ENCODE measurements around the gene ABI3BP.

ABI3BP gene

GRCh38 chr3:100865442-100865841 is 127.8 kb downstream of the ABI3BP start:
- H3K4me3 Mint-ChIP-seq: no peak overlapping the region
- H3K9me3 Mint-ChIP-seq: no peaks in the 10 kb centered on the region
- no peak overlapping the region for H3K27ac Mint-ChIP-seq
- no peaks in the 10 kb centered on the region for H3K4me1 Mint-ChIP-seq
- peaks cover 14% of the 10 kb centered on the region for H3K27me3 Mint-ChIP-seq
- H3K36me3 Mint-ChIP-seq: no peaks in the 10 kb centered on the region
- ATAC-seq: no peak

- ATAC-seq: no peak
- H3K4me1 Mint-ChIP-seq: no peaks in the 10 kb centered on the region
- peaks cover 10% of the 10 kb centered on the region for H3K27me3 Mint-ChIP-seq
- H3K27ac Mint-ChIP-seq: no peak overlapping the region
- H3K36me3 Mint-ChIP-seq: no peaks in the 10 kb centered on the region
- H3K9me3 Mint-ChIP-seq: no peaks in the 10 kb centered on the region
- H3K4me3 Mint-ChIP-seq: no peak overlapping the region
These were observed 128.6 kb downstream of the ABI3BP start for GRCh38 chr3:100864471-100865250.

GRCh38 chr3:100857863-100858262 is 135.4 kb downstream of the ABI3BP start:
- no peak for ATAC-seq
- H3K27me3 Mint-ChIP-seq: no peaks in the 10 kb centered on the region
- H3K4me1 Mint-ChIP-seq: no peaks in the 10 kb centered on the region
- H3K27ac Mint-ChIP-seq: no peak overlapping the region
- no peaks in the 10 kb centered on the region for H3K9me3 Mint-ChIP-seq
- no peaks in the 10 kb centered on the region for H3K36me3 Mint-ChIP-seq
- H3K4me3 Mint-ChIP-seq: no peak overlapping the region

- Mint-ChIP-seq H3K9me3 (no peaks in the 10 kb centered on the region), H3K36me3 (no peaks in the 10 kb centered on the region), H3K27me3 (no peaks in the 10 kb centered on the region), H3K4me1 (no peaks in the 10 kb centered on the region), H3K27ac (no peak overlapping the region), H3K4me3 (no peak overlapping the region)
- ATAC-seq: no peak
These were observed 136.4 kb downstream of the ABI3BP start for GRCh38 chr3:100856821-100857220.

GRCh38 chr3:100852840-100853239 is 140.4 kb downstream of the ABI3BP start:
- Mint-ChIP-seq H3K4me3 (no peak overlapping the region), H3K4me1 (no peaks in the 10 kb centered on the region), H3K27me3 (no peaks in the 10 kb centered on the region), H3K27ac (no peak overlapping the region), H3K9me3 (no peaks in the 10 kb centered on the region), H3K36me3 (no peaks in the 10 kb centered on the region)
- no peak for ATAC-seq

GRCh38 chr3:100850701-100851100 is 142.5 kb downstream of the ABI3BP start:
- Mint-ChIP-seq H3K4me3 (no peak overlapping the region), H3K36me3 (no peaks in the 10 kb centered on the region), H3K9me3 (no peaks in the 10 kb centered on the region), H3K27me3 (no peaks in the 10 kb centered on the region), H3K27ac (no peak overlapping the region), H3K4me1 (no peaks in the 10 kb centered on the region)
- ATAC-seq: no peak

GRCh38 chr3:100850156-100850555 is 143.1 kb downstream of the ABI3BP start:
- Mint-ChIP-seq H3K27me3 (no peaks in the 10 kb centered on the region), H3K4me3 (no peak overlapping the region), H3K36me3 (no peaks in the 10 kb centered on the region), H3K4me1 (no peaks in the 10 kb centered on the region), H3K9me3 (no peaks in the 10 kb centered on the region), H3K27ac (no peak overlapping the region)
- ATAC-seq: no peak

- no peak for ATAC-seq
- Mint-ChIP-seq H3K27ac (no peak overlapping the region), H3K27me3 (peaks cover 27% of the 10 kb centered on the region), H3K9me3 (no peaks in the 10 kb centered on the region), H3K4me3 (no peak overlapping the region), H3K4me1 (no peaks in the 10 kb centered on the region), H3K36me3 (no peaks in the 10 kb centered on the region)
These were observed 148.9 kb downstream of the ABI3BP start for GRCh38 chr3:100844063-100844936.

GRCh38 chr3:100838157-100838556 is 155.1 kb downstream of the ABI3BP start:
- no peak overlapping the region for H3K4me3 Mint-ChIP-seq
- H3K27ac Mint-ChIP-seq: no peak overlapping the region
- peaks cover 45% of the 10 kb centered on the region for H3K27me3 Mint-ChIP-seq
- H3K36me3 Mint-ChIP-seq: no peaks in the 10 kb centered on the region
- H3K4me1 Mint-ChIP-seq: no peaks in the 10 kb centered on the region
- H3K9me3 Mint-ChIP-seq: no peaks in the 10 kb centered on the region
- no peak for ATAC-seq

- no peak for ATAC-seq
- no peak overlapping the region for H3K27ac Mint-ChIP-seq
- no peaks in the 10 kb centered on the region for H3K9me3 Mint-ChIP-seq
- H3K4me1 Mint-ChIP-seq: no peaks in the 10 kb centered on the region
- H3K36me3 Mint-ChIP-seq: no peaks in the 10 kb centered on the region
- H3K4me3 Mint-ChIP-seq: no peak overlapping the region
- peaks cover 39% of the 10 kb centered on the region for H3K27me3 Mint-ChIP-seq
These were observed 156.6 kb downstream of the ABI3BP start for GRCh38 chr3:100836661-100837060.

- Mint-ChIP-seq H3K4me1 (no peaks in the 10 kb centered on the region), H3K9me3 (no peaks in the 10 kb centered on the region), H3K27ac (no peak overlapping the region), H3K27me3 (peaks cover 23% of the 10 kb centered on the region), H3K36me3 (no peaks in the 10 kb centered on the region), H3K4me3 (no peak overlapping the region)
- ATAC-seq: no peak
These were observed 158.9 kb downstream of the ABI3BP start for GRCh38 chr3:100834332-100834731.

- Mint-ChIP-seq H3K27me3 (peaks cover 14% of the 10 kb centered on the region), H3K36me3 (no peaks in the 10 kb centered on the region), H3K4me3 (no peak overlapping the region), H3K4me1 (no peaks in the 10 kb centered on the region), H3K9me3 (no peaks in the 10 kb centered on the region), H3K27ac (no peak overlapping the region)
- ATAC-seq: no peak
These were observed 159.7 kb downstream of the ABI3BP start for GRCh38 chr3:100833483-100833882.

- H3K4me1 Mint-ChIP-seq: no peaks in the 10 kb centered on the region
- H3K36me3 Mint-ChIP-seq: no peaks in the 10 kb centered on the region
- H3K4me3 Mint-ChIP-seq: no peak overlapping the region
- H3K27ac Mint-ChIP-seq: no peak overlapping the region
- peaks cover 15% of the 10 kb centered on the region for H3K27me3 Mint-ChIP-seq
- no peak for ATAC-seq
- H3K9me3 Mint-ChIP-seq: no peaks in the 10 kb centered on the region
These were observed 161.6 kb downstream of the ABI3BP start for GRCh38 chr3:100831629-100832028.

GRCh38 chr3:100830931-100831330 is 162.3 kb downstream of the ABI3BP start:
- Mint-ChIP-seq H3K27me3 (peaks cover 16% of the 10 kb centered on the region), H3K9me3 (no peaks in the 10 kb centered on the region), H3K4me3 (no peak overlapping the region), H3K36me3 (no peaks in the 10 kb centered on the region), H3K4me1 (no peaks in the 10 kb centered on the region), H3K27ac (no peak overlapping the region)
- peak; percentile 37 for ATAC-seq

GRCh38 chr3:100825574-100825973 is 167.6 kb downstream of the ABI3BP start:
- H3K4me1 Mint-ChIP-seq: no peaks in the 10 kb centered on the region
- peaks cover 8% of the 10 kb centered on the region for H3K27me3 Mint-ChIP-seq
- H3K27ac Mint-ChIP-seq: no peak overlapping the region
- H3K36me3 Mint-ChIP-seq: no peaks in the 10 kb centered on the region
- no peak for ATAC-seq
- no peak overlapping the region for H3K4me3 Mint-ChIP-seq
- H3K9me3 Mint-ChIP-seq: no peaks in the 10 kb centered on the region

- no peak for ATAC-seq
- Mint-ChIP-seq H3K4me3 (no peak overlapping the region), H3K4me1 (peaks cover 5% of the 10 kb centered on the region), H3K27ac (no peak overlapping the region), H3K9me3 (no peaks in the 10 kb centered on the region), H3K36me3 (no peaks in the 10 kb centered on the region), H3K27me3 (peaks cover 19% of the 10 kb centered on the region)
These were observed 177.6 kb downstream of the ABI3BP start for GRCh38 chr3:100815583-100815982.
